ENCODE measurements around the gene TAS2R41.

TAS2R41 gene

GRCh38 chr7:143443153-143443552 lies 34.5 kb upstream of the TAS2R41 start, which contains the start of gene TAS2R60:
TSS of gene TAS2R60 (plus strand) at chr7:143443453. CDS start at chr7:143443453, 0 bp downstream.
- no peaks in the 10 kb centered on the region for H3F3A ChIP-seq (ENCODE audit: insufficient read depth)
- no peak within 1 kb of the TSS for H2AFZ ChIP-seq (ENCODE audit: low read depth, low read length, severe bottlenecking)
- TF ChIP-seq EZH2phosphoT487 (conservative IDR thresholded peaks at IDR 0.05; ENCODE audit: low read length) (no peak), CTCF (IDR thresholded peaks at IDR 0.05; ENCODE audit: insufficient read depth, low read length, poor library complexity, severe bottlenecking) (no peak)

GRCh38 chr7:143444063-143444782 lies 33.5 kb upstream of the TAS2R41 start:
- Histone ChIP-seq H3K4me3 (ENCODE audit: insufficient read depth, low read length, poor library complexity, severe bottlenecking) (no peak overlapping the region), H3K27ac (ENCODE audit: low read depth, low read length) (no peak overlapping the region), H3K9me3 (ENCODE audit: insufficient read depth, low read length) (no peaks in the 10 kb centered on the region), H3K9me2 (replicated peaks; ENCODE audit: insufficient read depth, low read length) (no peaks in the 10 kb centered on the region), H3K4me2 (ENCODE audit: low read depth, low read length, poor library complexity, severe bottlenecking) (no peak overlapping the region), H3K27me3 (ENCODE audit: low read length) (no peaks in the 10 kb centered on the region), H2AFZ (ENCODE audit: low read depth, low read length, severe bottlenecking) (no peak overlapping the region), H3F3A (ENCODE audit: insufficient read depth) (no peaks in the 10 kb centered on the region), H3K9ac (ENCODE audit: low read length) (no peak overlapping the region), H4K20me1 (ENCODE audit: low read depth, low read length) (no peaks in the 10 kb centered on the region), H3K36me3 (ENCODE audit: low read length) (no peaks in the 10 kb centered on the region), H3K79me2 (ENCODE audit: insufficient read depth, low read length) (no peaks in the 10 kb centered on the region)
- no peak for TF ChIP-seq CTCF (IDR thresholded peaks at IDR 0.05; ENCODE audit: insufficient read depth, low read length, poor library complexity, severe bottlenecking)
- TF ChIP-seq EZH2phosphoT487 (conservative IDR thresholded peaks at IDR 0.05; ENCODE audit: low read length) = no peak

More at GRCh38 chr7:143443153-143443552, 34.5 kb upstream of the TAS2R41 start, which contains the start of gene TAS2R60:
- Histone ChIP-seq H3K4me2 (ENCODE audit: low read depth, low read length, poor library complexity, severe bottlenecking) (no peak within 1 kb of the TSS), H3K27me3 (ENCODE audit: low read length) (no peaks in the 10 kb centered on the region), H3K36me3 (ENCODE audit: low read length) (no peaks in the 10 kb centered on the region), H3K79me2 (ENCODE audit: insufficient read depth, low read length) (no peaks in the 10 kb centered on the region), H3K4me3 (ENCODE audit: insufficient read depth, low read length, poor library complexity, severe bottlenecking) (no peak within 1 kb of the TSS), H3K27ac (ENCODE audit: low read depth, low read length) (no peak within 1 kb of the TSS), H4K20me1 (ENCODE audit: low read depth, low read length) (no peaks in the 10 kb centered on the region), H3K9me2 (replicated peaks; ENCODE audit: insufficient read depth, low read length) (no peaks in the 10 kb centered on the region), H3K9ac (ENCODE audit: low read length) (no peak within 1 kb of the TSS), H3K9me3 (ENCODE audit: insufficient read depth, low read length) (no peaks in the 10 kb centered on the region)

DNA sequence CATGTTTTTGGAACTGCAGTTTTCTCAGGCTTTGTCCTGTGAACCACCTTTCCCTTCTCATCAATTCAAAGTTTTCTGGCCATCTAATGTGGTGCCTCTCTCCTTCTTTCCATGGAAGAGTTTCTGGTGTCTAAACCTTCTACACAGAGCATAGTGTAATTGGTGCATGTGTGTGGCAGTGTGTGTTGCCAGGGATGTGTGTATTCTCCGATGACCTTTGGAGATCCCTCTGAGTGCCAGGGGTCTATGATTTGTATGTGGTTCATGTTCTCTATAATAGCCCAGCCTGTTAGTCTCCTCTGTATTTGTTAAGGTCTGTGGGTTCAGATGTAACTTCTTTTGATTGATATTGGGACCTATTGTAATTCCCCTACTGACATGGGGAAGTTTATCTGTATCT lies 32.9 kb upstream of the TAS2R41 start:
- Histone ChIP-seq H3K4me2 (ENCODE audit: low read depth, low read length, poor library complexity, severe bottlenecking) (no peak overlapping the region), H3K36me3 (ENCODE audit: low read length) (no peaks in the 10 kb centered on the region), H4K20me1 (ENCODE audit: low read depth, low read length) (no peaks in the 10 kb centered on the region), H3K9me3 (ENCODE audit: insufficient read depth, low read length) (no peaks in the 10 kb centered on the region), H3K4me3 (ENCODE audit: insufficient read depth, low read length, poor library complexity, severe bottlenecking) (no peak overlapping the region), H3K79me2 (ENCODE audit: insufficient read depth, low read length) (no peaks in the 10 kb centered on the region), H3K27me3 (ENCODE audit: low read length) (no peaks in the 10 kb centered on the region), H2AFZ (ENCODE audit: low read depth, low read length, severe bottlenecking) (no peak overlapping the region), H3K9ac (ENCODE audit: low read length) (no peak overlapping the region), H3K27ac (ENCODE audit: low read depth, low read length) (no peak overlapping the region), H3F3A (ENCODE audit: insufficient read depth) (no peaks in the 10 kb centered on the region), H3K9me2 (replicated peaks; ENCODE audit: insufficient read depth, low read length) (no peaks in the 10 kb centered on the region)
- TF ChIP-seq CTCF (IDR thresholded peaks at IDR 0.05; ENCODE audit: insufficient read depth, low read length, poor library complexity, severe bottlenecking) (no peak), EZH2phosphoT487 (conservative IDR thresholded peaks at IDR 0.05; ENCODE audit: low read length) (no peak)
